Measurements from ENCODE around the gene SPATA9. TPM values are rescaled to one million over a fixed set of nuclear protein-coding genes. Genes with fewer than 3 reads are reported as not detected.

The SPATA9 gene
- total RNA-seq, 1 experiment from 2014 or later = 0.15 TPM

DNA sequence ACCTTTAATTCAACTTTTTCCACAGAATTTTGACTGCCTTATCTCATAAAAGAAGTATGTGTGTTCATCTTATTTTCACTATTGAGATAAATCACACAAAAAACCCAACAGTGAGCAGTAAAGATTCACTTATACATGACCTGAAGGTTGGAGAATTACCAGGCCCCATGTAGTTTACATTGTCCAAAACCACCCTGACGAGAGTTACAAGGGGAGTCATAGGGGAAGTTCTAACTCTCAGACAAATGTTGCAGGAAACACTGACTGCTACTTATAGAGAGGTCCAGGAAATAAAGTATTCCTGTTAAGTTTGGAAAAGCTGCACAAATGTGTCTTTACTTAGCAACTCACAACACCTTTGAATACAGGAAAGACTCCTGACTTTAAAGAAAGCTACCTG is 14.1 kb downstream of the SPATA9 start:
- no TSS peak for BruUV-seq (replicated peaks)
- no peak overlapping the region for H3K27ac ChIP-seq (ENCODE audit: low read length)
- no peaks in the 10 kb centered on the region for H3K9me3 ChIP-seq (ENCODE audit: control insufficient read depth, insufficient read depth, low read depth, low read length)
- H3K4me1 ChIP-seq (ENCODE audit: control insufficient read depth, insufficient read depth, low read length) = peaks cover 7% of the 10 kb centered on the region
- ChIA-PET CTCF (no interaction called here), POLR2A (no interaction called here)
- no peak for DNase-seq (ENCODE audit: low read depth, low spot score)
- H3K4me3 ChIP-seq (ENCODE audit: low read depth in 2 of 2, low read length in 2 of 2) = no peak overlapping the region
- no peaks in the 10 kb centered on the region for H3K36me3 ChIP-seq (ENCODE audit: control insufficient read depth, insufficient read depth, low read length)
- H3K27me3 ChIP-seq (ENCODE audit: control insufficient read depth, insufficient read depth, low read length) = no peaks in the 10 kb centered on the region
- in situ Hi-C loops (cut with HindIII; ENCODE audit: low pct_unique_long_range_greater_than_20kb, low sequenced_read_pairs) = no loop called here
- intact Hi-C loops (cut with micrococcal nuclease; ENCODE audit: unreplicated experiment) = no loop called here
- no peak for ATAC-seq
- TF ChIP-seq, protein P1, sequence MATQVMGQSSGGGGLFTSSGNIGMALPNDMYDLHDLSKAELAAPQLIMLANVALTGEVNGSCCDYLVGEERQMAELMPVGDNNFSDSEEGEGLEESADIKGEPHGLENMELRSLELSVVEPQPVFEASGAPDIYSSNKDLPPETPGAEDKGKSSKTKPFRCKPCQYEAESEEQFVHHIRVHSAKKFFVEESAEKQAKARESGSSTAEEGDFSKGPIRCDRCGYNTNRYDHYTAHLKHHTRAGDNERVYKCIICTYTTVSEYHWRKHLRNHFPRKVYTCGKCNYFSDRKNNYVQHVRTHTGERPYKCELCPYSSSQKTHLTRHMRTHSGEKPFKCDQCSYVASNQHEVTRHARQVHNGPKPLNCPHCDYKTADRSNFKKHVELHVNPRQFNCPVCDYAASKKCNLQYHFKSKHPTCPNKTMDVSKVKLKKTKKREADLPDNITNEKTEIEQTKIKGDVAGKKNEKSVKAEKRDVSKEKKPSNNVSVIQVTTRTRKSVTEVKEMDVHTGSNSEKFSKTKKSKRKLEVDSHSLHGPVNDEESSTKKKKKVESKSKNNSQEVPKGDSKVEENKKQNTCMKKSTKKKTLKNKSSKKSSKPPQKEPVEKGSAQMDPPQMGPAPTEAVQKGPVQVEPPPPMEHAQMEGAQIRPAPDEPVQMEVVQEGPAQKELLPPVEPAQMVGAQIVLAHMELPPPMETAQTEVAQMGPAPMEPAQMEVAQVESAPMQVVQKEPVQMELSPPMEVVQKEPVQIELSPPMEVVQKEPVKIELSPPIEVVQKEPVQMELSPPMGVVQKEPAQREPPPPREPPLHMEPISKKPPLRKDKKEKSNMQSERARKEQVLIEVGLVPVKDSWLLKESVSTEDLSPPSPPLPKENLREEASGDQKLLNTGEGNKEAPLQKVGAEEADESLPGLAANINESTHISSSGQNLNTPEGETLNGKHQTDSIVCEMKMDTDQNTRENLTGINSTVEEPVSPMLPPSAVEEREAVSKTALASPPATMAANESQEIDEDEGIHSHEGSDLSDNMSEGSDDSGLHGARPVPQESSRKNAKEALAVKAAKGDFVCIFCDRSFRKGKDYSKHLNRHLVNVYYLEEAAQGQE (IDR thresholded peaks at IDR 0.05; ENCODE audit: insufficient read depth in 1 of 2, low read depth in 2 of 2, low read length in 1 of 2) = no peak
- TF ChIP-seq SIN3A (IDR thresholded peaks at IDR 0.05; ENCODE audit: borderline replicate concordance, insufficient read depth, low read depth, low read length) = no peak
- no peak for TF ChIP-seq TCF7L2 (IDR thresholded peaks at IDR 0.05; ENCODE audit: low read depth, low read length)
- TF ChIP-seq POLR2AphosphoS5 (IDR thresholded peaks at IDR 0.05; ENCODE audit: low read depth, low read length) = no peak
- TF ChIP-seq, protein P2, sequence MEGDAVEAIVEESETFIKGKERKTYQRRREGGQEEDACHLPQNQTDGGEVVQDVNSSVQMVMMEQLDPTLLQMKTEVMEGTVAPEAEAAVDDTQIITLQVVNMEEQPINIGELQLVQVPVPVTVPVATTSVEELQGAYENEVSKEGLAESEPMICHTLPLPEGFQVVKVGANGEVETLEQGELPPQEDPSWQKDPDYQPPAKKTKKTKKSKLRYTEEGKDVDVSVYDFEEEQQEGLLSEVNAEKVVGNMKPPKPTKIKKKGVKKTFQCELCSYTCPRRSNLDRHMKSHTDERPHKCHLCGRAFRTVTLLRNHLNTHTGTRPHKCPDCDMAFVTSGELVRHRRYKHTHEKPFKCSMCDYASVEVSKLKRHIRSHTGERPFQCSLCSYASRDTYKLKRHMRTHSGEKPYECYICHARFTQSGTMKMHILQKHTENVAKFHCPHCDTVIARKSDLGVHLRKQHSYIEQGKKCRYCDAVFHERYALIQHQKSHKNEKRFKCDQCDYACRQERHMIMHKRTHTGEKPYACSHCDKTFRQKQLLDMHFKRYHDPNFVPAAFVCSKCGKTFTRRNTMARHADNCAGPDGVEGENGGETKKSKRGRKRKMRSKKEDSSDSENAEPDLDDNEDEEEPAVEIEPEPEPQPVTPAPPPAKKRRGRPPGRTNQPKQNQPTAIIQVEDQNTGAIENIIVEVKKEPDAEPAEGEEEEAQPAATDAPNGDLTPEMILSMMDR (IDR thresholded peaks at IDR 0.05) = no peak

DNA sequence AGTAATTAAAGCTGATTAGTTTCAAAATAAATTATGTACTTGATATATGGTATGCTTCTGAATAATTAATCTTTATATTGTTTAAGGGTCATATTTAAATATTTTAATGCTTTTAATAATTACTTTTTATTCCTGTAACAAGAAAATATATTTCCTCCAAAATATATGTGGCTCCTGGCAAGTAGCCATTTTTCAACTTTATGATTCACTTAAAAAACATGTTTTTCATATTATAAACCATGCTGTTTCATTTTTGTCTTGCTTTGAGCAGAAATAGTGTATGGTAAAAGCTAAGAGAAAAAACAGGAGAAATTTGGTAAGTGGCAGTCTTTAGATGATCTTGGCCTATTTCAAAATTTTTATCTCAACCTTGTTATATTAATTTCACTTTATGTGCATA is 14.6 kb downstream of the SPATA9 start:
- peaks cover 7% of the 10 kb centered on the region for H3K4me1 ChIP-seq (ENCODE audit: control insufficient read depth, insufficient read depth, low read length)
- BruUV-seq (replicated peaks) = no TSS peak
- no peak overlapping the region for H3K4me3 ChIP-seq (ENCODE audit: low read depth in 2 of 2, low read length in 2 of 2)
- no peak for TF ChIP-seq SIN3A (IDR thresholded peaks at IDR 0.05; ENCODE audit: borderline replicate concordance, insufficient read depth, low read depth, low read length)
- TF ChIP-seq, protein P2 (IDR thresholded peaks at IDR 0.05) = no peak
- TF ChIP-seq, protein P1 (IDR thresholded peaks at IDR 0.05; ENCODE audit: insufficient read depth in 1 of 2, low read depth in 2 of 2, low read length in 1 of 2) = no peak
- TF ChIP-seq TCF7L2 (IDR thresholded peaks at IDR 0.05; ENCODE audit: low read depth, low read length) = no peak
- TF ChIP-seq POLR2AphosphoS5 (IDR thresholded peaks at IDR 0.05; ENCODE audit: low read depth, low read length) = no peak
- ChIA-PET CTCF (no interaction called here), POLR2A (no interaction called here)
- no peaks in the 10 kb centered on the region for H3K27me3 ChIP-seq (ENCODE audit: control insufficient read depth, insufficient read depth, low read length)
- intact Hi-C loops (cut with micrococcal nuclease; ENCODE audit: unreplicated experiment) (no loop called here), in situ Hi-C loops (cut with HindIII; ENCODE audit: low pct_unique_long_range_greater_than_20kb, low sequenced_read_pairs) (no loop called here)
- H3K9me3 ChIP-seq (ENCODE audit: control insufficient read depth, insufficient read depth, low read depth, low read length) = no peaks in the 10 kb centered on the region
- DNase-seq (ENCODE audit: low read depth, low spot score) (no peak), ATAC-seq (no peak)
- no peaks in the 10 kb centered on the region for H3K36me3 ChIP-seq (ENCODE audit: control insufficient read depth, insufficient read depth, low read length)
- H3K27ac ChIP-seq (ENCODE audit: low read length) = no peak overlapping the region
